B cell (primary cell): ENCODE data around the gene SPN. TPM values are rescaled to one million over a fixed set of nuclear protein-coding genes. Genes with fewer than 3 reads are reported as not detected.

Experiments
- ATAC-seq: fragments of 200-7000 bp; cut with Tn5 transposase; one replicate; pipeline ENCODE4 v1.10.0; 2021; ENCODE audit warnings: low read depth, mild to moderate bottlenecking, moderate number of reproducible peaks, moderate library complexity
- CTCF ChIA-PET: fragments of 350-600 bp; sonication (Branson Sonifier 250); formaldehyde crosslinking; loops from one replicate; lab custom pipeline; 2021; ENCODE audit warnings: antibody characterized with exemption, inconsistent platforms; lab: Charles Lee
- POLR2A ChIA-PET: fragments of 350-600 bp; sonication (Branson Sonifier 250); formaldehyde crosslinking; loops from one replicate; lab custom pipeline; 2021; ENCODE audit warnings: antibody characterized with exemption; lab: Charles Lee
- DNase-seq: peaks from one replicate; pipeline ENCODE4 v3.0.0; 2013
- H2AFZ ChIP-seq: 2 replicates; pipeline ENCODE4 v1.6.1; 2012; ENCODE audit warnings: mild to moderate bottlenecking, low read depth, low read length; ENCODE audit not compliant: insufficient read depth, poor library complexity, severe bottlenecking
- H3K27ac ChIP-seq, 2 donors: 1 replicate in 1 of 2; 2 replicates in 1 of 2; pipeline ENCODE4 v1.5.1; 2012 to 2013; ENCODE audit warnings: low read length in 2 of 2, mild to moderate bottlenecking in 2 of 2, moderate library complexity in 1 of 2
- H3K27me3 ChIP-seq, 4 experiments: fragments of 200-600 bp in 1 of 4; sonication (generic) in 1 of 4; replicated peaks in 1 of 4; 1 replicate in 2 of 4; 2 replicates in 2 of 4; pipeline versions ENCODE4 v1.6.1 to v1.7.0; 2013 to 2016; ENCODE audit warnings: low read length in 3 of 4, mild to moderate bottlenecking in 2 of 4, mixed read lengths in 1 of 4, moderate library complexity in 1 of 4; ENCODE audit not compliant: insufficient read depth in 4 of 4, control insufficient read depth in 3 of 4; ENCODE audit errors: control extremely low read depth in 1 of 4
- H3K36me3 ChIP-seq, 2 experiments: replicated peaks in 1 of 2; 1 replicate in 1 of 2; 2 replicates in 1 of 2; pipeline versions ENCODE4 v1.6.1 to v1.7.1; 2013; ENCODE audit warnings: low read length in 1 of 2; ENCODE audit not compliant: insufficient read depth in 2 of 2, control insufficient read depth in 1 of 2; ENCODE audit errors: control extremely low read depth in 1 of 2, extremely low read depth in 1 of 2
- H3K4me1 ChIP-seq, 2 donors: fragments of 200-600 bp in 1 of 2; sonication (generic) in 1 of 2; 1 replicate in 1 of 2; 2 replicates in 1 of 2; pipeline versions ENCODE4 v1.5.1 to v1.6.1; 2013 to 2017; ENCODE audit warnings: low read length in 2 of 2; ENCODE audit not compliant: control insufficient read depth in 2 of 2, insufficient read depth in 2 of 2
- H3K4me2 ChIP-seq: replicated peaks from 2 replicates; pipeline ENCODE3; 2012; ENCODE audit warnings: mild to moderate bottlenecking, low read depth, low read length; ENCODE audit not compliant: poor library complexity, severe bottlenecking
- H3K4me3 ChIP-seq, 5 experiments: fragments of 200-600 bp in 1 of 5; sonication (generic) in 1 of 5; 1 replicate in 3 of 5; 2 replicates in 2 of 5; pipeline versions ENCODE4 v1.5.1 to v1.7.0; 2011 to 2016; ENCODE audit warnings: low read length in 4 of 5, mild to moderate bottlenecking in 4 of 5, low read depth in 2 of 5, control low read depth in 1 of 5, moderate library complexity in 1 of 5; ENCODE audit not compliant: insufficient read depth in 1 of 5; ENCODE audit errors: control extremely low read depth in 1 of 5, extremely low read depth in 1 of 5
- H3K79me2 ChIP-seq: fragments of 200-600 bp; sonication (generic); one replicate; pipeline ENCODE4 v1.6.0; 2016; ENCODE audit warnings: low read length; ENCODE audit not compliant: control insufficient read depth, insufficient read depth
- H3K9ac ChIP-seq: fragments of 200-600 bp; sonication (generic); 2 replicates; pipeline ENCODE4 v1.6.1; 2017; ENCODE audit warnings: mild to moderate bottlenecking, low read length, moderate library complexity
- H3K9me3 ChIP-seq, 3 donors: one replicate each; pipeline versions ENCODE4 v1.6.1 to v1.7.1; 2013; ENCODE audit warnings: low read length in 2 of 3; ENCODE audit not compliant: control insufficient read depth in 2 of 3, insufficient read depth in 1 of 3; ENCODE audit errors: control extremely low read depth in 1 of 3
- H4K20me1 ChIP-seq: 2 replicates; pipeline ENCODE4 v1.6.0; 2012; ENCODE audit warnings: mild to moderate bottlenecking, low read length; ENCODE audit not compliant: insufficient read depth, control insufficient read depth, poor library complexity, severe bottlenecking
- H3K27ac Mint-ChIP-seq: one replicate; pipeline ENCODE4 v1.8.0; 2021; ENCODE audit warnings: mixed read lengths
- H3K27me3 Mint-ChIP-seq: one replicate; pipeline ENCODE4 v1.8.0; 2021; ENCODE audit warnings: mixed read lengths
- H3K4me1 Mint-ChIP-seq: one replicate; pipeline ENCODE4 v1.8.0; 2021; ENCODE audit warnings: mixed read lengths
- H3K4me3 Mint-ChIP-seq: one replicate; pipeline ENCODE4 v1.8.0; 2021; ENCODE audit warnings: mixed read lengths
- H3K9me3 Mint-ChIP-seq: one replicate; pipeline ENCODE4 v1.8.0; 2022; ENCODE audit warnings: mixed read lengths; ENCODE audit not compliant: insufficient read depth
- CTCF ChIP-seq: fragments of 200-600 bp; IDR thresholded peaks from one replicate; pipeline ENCODE4 v1.8.0; 2022; ENCODE audit warnings: antibody characterized with exemption, mild to moderate bottlenecking
- EZH2 ChIP-seq: IDR thresholded peaks from 2 replicates; pipeline ENCODE4 v1.6.1; 2012; ENCODE audit warnings: borderline replicate concordance, low read depth, mild to moderate bottlenecking, moderate library complexity, low read length; ENCODE audit not compliant: insufficient read depth, poor library complexity, severe bottlenecking
- WGBS: methylation state at CpG from one replicate; pipeline ENCODE4 v1.1.5; 2013; ENCODE audit warnings: missing lambda C conversion rate; ENCODE audit not compliant: insufficient coverage; 5-methylcytosine and 5-hydroxymethylcytosine counted together
- intact Hi-C: fragments of 100-400 bp; cut with micrococcal nuclease; formaldehyde crosslinking; loops from one replicate; pipeline ENCODE4 v1.10.0; 2022
- polyA plus RNA-seq: library from polyadenylated mRNA; depleted of rRNA; stranded (reverse); fragments of >200 nt; gene quantifications from 2 replicates; pipeline ENCODE4 v1.2.3, GENCODE V29; 2012
- total RNA-seq, 2 donors: library from RNA; stranded (reverse); fragments of 120-200 nt in 1 of 2; gene quantifications; 1 replicate in 1 of 2; 2 replicates in 1 of 2; pipeline versions ENCODE4 v1.2.3 to v1.2.4, GENCODE V29; 2013 to 2022

The SPN gene
- total and polyA plus RNA-seq, 2 donors (not counting 1 experiment from before 2014, with no cell fraction given) = 1.1 to 1.9 TPM

GRCh38 chr16:29662000-29662728, 883 bp upstream of the SPN start:
- TF ChIP-seq CTCF (no peak), EZH2 (no peak)
- H3K4me3 ChIP-seq = no peak overlapping the region
- 60% methylated on average over 13 of the region's 17 CpGs for WGBS
- H3K4me1 ChIP-seq = peaks cover 51 to 57% of the 10 kb centered on the region in 2 donors
- H2AFZ ChIP-seq = peak overlapping the region; percentile 32
- peak overlapping the region; percentile 52 for H3K4me3 Mint-ChIP-seq
- no peaks in the 10 kb centered on the region for H3K36me3 ChIP-seq
- H3K9me3 ChIP-seq = no peaks in the 10 kb centered on the region
- no peaks in the 10 kb centered on the region for H3K79me2 ChIP-seq
- intact Hi-C loops = loop anchor here (2.0 kb wide), 1 partner anchor 49 kb away; no protein-coding TSS in a partner anchor
- H3K9me3 Mint-ChIP-seq = no peaks in the 10 kb centered on the region
- peaks cover 8% of the 10 kb centered on the region for H4K20me1 ChIP-seq
- H3K27me3 Mint-ChIP-seq = no peaks in the 10 kb centered on the region
- no peak for DNase-seq
- H3K4me2 ChIP-seq = peak overlapping the region; percentile 71
- no peak overlapping the region for H3K27ac ChIP-seq
- no peaks in the 10 kb centered on the region for H3K27me3 ChIP-seq
- no peak overlapping the region for H3K9ac ChIP-seq
- H3K27ac Mint-ChIP-seq = no peak overlapping the region
- H3K4me1 Mint-ChIP-seq = peaks cover 54% of the 10 kb centered on the region
- no peak for ATAC-seq
- ChIA-PET CTCF (interaction anchor here (0.9 kb wide), 1 partner anchor 11 kb away, joined by 3 read pairs; no protein-coding TSS in a partner anchor), POLR2A (interaction anchor here (0.7 kb wide), 2 partner anchors 13 to 1539 kb away, joined by 3 read pairs; no protein-coding TSS in a partner anchor)

GRCh38 chr16:29662729-29663015, 375 bp upstream of the SPN start:
- Histone ChIP-seq H3K36me3 (no peaks in the 10 kb centered on the region), H3K9ac (no peak overlapping the region), H3K4me2 (peak overlapping the region; percentile 71), H3K27ac (no peak overlapping the region), H3K79me2 (no peaks in the 10 kb centered on the region), H3K4me1 (peaks cover 55 to 62% of the 10 kb centered on the region in 2 donors), H3K9me3 (no peaks in the 10 kb centered on the region), H3K4me3 (peak overlapping the region in 2 of 5 experiments; percentile 12 to 40), H3K27me3 (no peaks in the 10 kb centered on the region), H2AFZ (peak overlapping the region; percentile 32), H4K20me1 (peaks cover 9% of the 10 kb centered on the region)
- no peak for ATAC-seq
- peak; percentile 43 for DNase-seq
- CTCF ChIA-PET = interaction anchor here (0.9 to 1.4 kb wide), 2 partner anchors 11 to 17 kb away, joined by 3 read pairs; no protein-coding TSS in a partner anchor
- Mint-ChIP-seq H3K27me3 (no peaks in the 10 kb centered on the region), H3K4me3 (peak overlapping the region; percentile 52), H3K27ac (peak overlapping the region; percentile 50), H3K4me1 (peaks cover 55% of the 10 kb centered on the region), H3K9me3 (no peaks in the 10 kb centered on the region)
- intact Hi-C loops = loop anchor here (2.0 kb wide), 1 partner anchor 50 kb away; no protein-coding TSS in a partner anchor
- no peak for TF ChIP-seq EZH2
- TF ChIP-seq CTCF = no peak
- WGBS = 3% methylated on average over 4 of the region's 4 CpGs
- POLR2A ChIA-PET = interaction anchor here (0.7 kb wide), 1 partner anchor 1539 kb away, joined by 3 read pairs; no protein-coding TSS in a partner anchor
